Osteocyte (in vitro differentiated cells): ENCODE results near the gene HIVEP2. TPM values are rescaled to one million over a fixed set of nuclear protein-coding genes. Genes with fewer than 3 reads are reported as not detected.
A peak's percentile ranks its signal among the peaks of the same experiment; 100 is the strongest.

Experiments
- DNase-seq: peaks from one replicate; pipeline ENCODE4 v3.0.0; 2021; ENCODE audit warnings: mixed read lengths; ENCODE audit not compliant: unreplicated experiment; ENCODE audit errors: extremely low spot score
- H3K27ac Mint-ChIP-seq: one replicate; pipeline ENCODE4 v1.8.0; 2021; ENCODE audit warnings: mild to moderate bottlenecking, mixed read lengths; ENCODE audit not compliant: unreplicated experiment
- H3K27me3 Mint-ChIP-seq: one replicate; pipeline ENCODE4 v1.8.0; 2021; ENCODE audit warnings: mixed read lengths; ENCODE audit not compliant: unreplicated experiment
- H3K36me3 Mint-ChIP-seq: one replicate; pipeline ENCODE4 v1.8.0; 2021; ENCODE audit warnings: mixed read lengths; ENCODE audit not compliant: unreplicated experiment
- H3K4me1 Mint-ChIP-seq: one replicate; pipeline ENCODE4 v1.8.0; 2021; ENCODE audit warnings: mixed read lengths; ENCODE audit not compliant: unreplicated experiment
- H3K4me3 Mint-ChIP-seq: one replicate; pipeline ENCODE4 v1.8.0; 2021; ENCODE audit warnings: mild to moderate bottlenecking, moderate library complexity, mixed read lengths; ENCODE audit not compliant: unreplicated experiment
- H3K9me3 Mint-ChIP-seq: one replicate; pipeline ENCODE4 v1.8.0; 2021; ENCODE audit warnings: mixed read lengths; ENCODE audit not compliant: unreplicated experiment
- total RNA-seq: library from RNA; stranded (reverse); gene quantifications from 2 replicates; pipeline ENCODE4 v1.2.1, GENCODE V29; 2021
- TF ChIP-seq, protein P1 (sequence below): fragments of 200-600 bp; sonication (generic); IDR thresholded peaks from 2 replicates; pipeline ENCODE4 v1.5.0; 2021; ENCODE audit warnings: antibody characterized with exemption, mild to moderate bottlenecking, moderate library complexity

The HIVEP2 gene
- total RNA-seq, 1 donor from 2014 or later = 39.2 TPM

DNA sequence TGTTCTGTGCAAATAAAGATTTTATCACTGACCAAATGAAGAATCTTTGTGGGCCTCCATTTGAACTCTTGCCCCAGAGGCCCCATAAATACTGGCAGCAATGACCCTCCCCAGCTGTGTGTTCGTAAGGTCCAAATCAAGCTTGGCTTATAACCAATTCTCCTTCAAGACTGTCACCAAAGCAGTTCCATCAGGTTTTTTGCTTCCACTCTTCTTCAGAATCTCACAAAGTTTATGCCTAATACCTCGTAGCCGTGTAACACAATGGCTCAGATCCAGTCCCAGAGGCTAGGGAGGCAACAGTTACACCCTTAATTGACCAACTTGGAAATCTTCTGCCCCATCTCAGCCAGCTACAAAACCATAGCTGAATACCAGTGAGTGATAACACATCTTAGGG, 120.5 kb downstream of the HIVEP2 start:
- no peak overlapping the region for H3K4me3 Mint-ChIP-seq
- no peak overlapping the region for H3K27ac Mint-ChIP-seq
- H3K36me3 Mint-ChIP-seq = peaks cover 10% of the 10 kb centered on the region
- H3K9me3 Mint-ChIP-seq = no peaks in the 10 kb centered on the region
- TF ChIP-seq, protein P1, sequence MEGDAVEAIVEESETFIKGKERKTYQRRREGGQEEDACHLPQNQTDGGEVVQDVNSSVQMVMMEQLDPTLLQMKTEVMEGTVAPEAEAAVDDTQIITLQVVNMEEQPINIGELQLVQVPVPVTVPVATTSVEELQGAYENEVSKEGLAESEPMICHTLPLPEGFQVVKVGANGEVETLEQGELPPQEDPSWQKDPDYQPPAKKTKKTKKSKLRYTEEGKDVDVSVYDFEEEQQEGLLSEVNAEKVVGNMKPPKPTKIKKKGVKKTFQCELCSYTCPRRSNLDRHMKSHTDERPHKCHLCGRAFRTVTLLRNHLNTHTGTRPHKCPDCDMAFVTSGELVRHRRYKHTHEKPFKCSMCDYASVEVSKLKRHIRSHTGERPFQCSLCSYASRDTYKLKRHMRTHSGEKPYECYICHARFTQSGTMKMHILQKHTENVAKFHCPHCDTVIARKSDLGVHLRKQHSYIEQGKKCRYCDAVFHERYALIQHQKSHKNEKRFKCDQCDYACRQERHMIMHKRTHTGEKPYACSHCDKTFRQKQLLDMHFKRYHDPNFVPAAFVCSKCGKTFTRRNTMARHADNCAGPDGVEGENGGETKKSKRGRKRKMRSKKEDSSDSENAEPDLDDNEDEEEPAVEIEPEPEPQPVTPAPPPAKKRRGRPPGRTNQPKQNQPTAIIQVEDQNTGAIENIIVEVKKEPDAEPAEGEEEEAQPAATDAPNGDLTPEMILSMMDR = no peak
- no peaks in the 10 kb centered on the region for H3K27me3 Mint-ChIP-seq
- no peak for DNase-seq
- peaks cover 67% of the 10 kb centered on the region for H3K4me1 Mint-ChIP-seq

DNA sequence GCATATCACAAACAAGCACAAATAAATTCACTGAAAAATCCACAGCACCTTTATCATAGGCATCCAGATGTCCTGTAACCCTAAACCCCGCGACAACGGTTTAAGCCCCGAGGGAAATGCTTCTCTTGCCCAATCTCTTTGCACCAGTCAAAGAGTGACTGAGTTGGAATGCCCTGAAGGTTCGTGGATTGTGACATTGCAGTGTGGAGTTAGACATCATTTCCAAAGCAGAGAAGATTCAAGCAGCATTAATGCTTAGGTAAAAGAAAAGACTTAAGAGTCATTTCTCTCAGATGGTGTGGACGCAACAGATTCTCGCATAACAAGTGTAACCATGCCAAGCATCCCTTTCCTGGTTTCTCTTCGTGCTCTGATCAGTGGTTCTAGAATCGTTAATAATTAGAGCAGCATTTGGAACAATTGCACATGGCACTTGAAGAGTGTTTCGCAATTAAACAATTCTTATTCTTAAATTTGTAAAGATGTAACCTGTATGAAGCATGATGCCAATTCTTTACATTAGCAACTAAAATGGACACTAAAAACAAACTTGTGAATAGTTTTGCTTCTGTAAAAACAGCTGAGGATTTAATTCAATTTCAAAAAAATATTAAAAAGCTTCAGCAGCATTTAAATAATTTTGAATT, 121.6 kb downstream of the HIVEP2 start:
- no peak for DNase-seq
- H3K9me3 Mint-ChIP-seq = no peaks in the 10 kb centered on the region
- no peaks in the 10 kb centered on the region for H3K27me3 Mint-ChIP-seq
- TF ChIP-seq, protein P1 = no peak
- H3K27ac Mint-ChIP-seq = no peak overlapping the region
- peaks cover 6% of the 10 kb centered on the region for H3K36me3 Mint-ChIP-seq
- H3K4me3 Mint-ChIP-seq = no peak overlapping the region
- peaks cover 69% of the 10 kb centered on the region for H3K4me1 Mint-ChIP-seq

DNA sequence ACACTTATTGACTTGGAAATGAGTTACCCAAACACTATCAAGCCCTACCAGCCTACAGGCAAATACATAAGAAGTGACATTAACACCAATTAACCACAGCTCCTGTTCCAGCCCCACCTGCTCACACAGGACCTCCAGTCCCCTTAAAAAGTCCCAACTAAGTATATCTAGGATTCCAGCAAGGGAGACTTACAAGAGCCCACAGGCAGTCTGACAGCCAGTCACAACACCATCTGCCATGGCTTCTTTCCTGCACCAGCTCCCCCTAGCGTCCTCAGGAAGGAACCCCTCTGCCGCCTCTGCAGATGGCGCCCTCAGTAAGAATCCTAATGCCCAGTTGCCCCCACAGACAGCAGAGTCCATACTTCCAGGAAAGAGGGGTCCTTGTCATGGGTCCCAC, 122.1 kb downstream of the HIVEP2 start:
- DNase-seq = no peak
- TF ChIP-seq, protein P1 = peak; percentile 41
- Mint-ChIP-seq H3K9me3 (no peaks in the 10 kb centered on the region), H3K27me3 (no peaks in the 10 kb centered on the region), H3K36me3 (peaks cover 6% of the 10 kb centered on the region), H3K4me1 (peaks cover 68% of the 10 kb centered on the region), H3K27ac (no peak overlapping the region), H3K4me3 (no peak overlapping the region)

DNA sequence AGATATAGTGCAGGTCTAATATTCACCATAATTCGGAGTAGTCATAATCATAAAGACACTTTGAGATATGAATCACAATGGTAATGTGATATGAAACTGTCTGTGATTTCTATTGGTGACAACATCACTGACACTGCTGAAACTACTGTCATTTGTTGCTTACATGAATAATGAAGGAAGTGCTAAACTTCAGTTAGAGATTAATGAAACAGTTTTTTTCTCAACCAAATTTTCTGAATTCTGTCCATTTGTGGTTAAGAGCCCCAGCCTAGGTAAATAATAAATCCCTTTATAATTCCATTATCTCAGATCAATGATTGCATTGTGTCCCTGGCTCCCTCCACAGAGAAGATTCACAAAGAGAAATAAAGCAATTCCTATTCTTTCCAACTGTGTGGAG, 122.6 kb downstream of the HIVEP2 start:
- Mint-ChIP-seq H3K9me3 (peaks cover 2% of the 10 kb centered on the region), H3K27ac (peak overlapping the region; percentile 20), H3K27me3 (no peaks in the 10 kb centered on the region), H3K4me3 (no peak overlapping the region), H3K36me3 (peaks cover 6% of the 10 kb centered on the region), H3K4me1 (peaks cover 67% of the 10 kb centered on the region)
- no peak for DNase-seq
- TF ChIP-seq, protein P1 = no peak

DNA sequence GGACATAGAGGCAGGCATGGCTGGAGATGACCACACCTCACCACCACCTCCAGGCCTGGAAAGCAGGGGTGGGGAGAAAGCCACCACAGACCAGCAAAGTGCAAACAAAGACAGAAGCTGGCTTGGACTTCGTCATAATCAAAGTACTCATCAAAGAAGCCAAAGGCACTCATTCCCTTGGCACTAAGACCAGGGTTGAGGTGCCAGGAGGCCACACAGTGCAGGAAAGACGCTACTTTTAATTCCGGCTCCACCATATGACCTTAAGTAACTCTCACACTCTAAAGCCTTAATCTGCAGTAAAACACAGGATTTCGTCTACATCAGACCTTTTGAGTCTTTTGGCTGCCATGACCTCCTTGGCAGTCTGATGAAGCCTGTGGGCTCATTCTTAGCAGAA, 123.1 kb downstream of the HIVEP2 start:
- TF ChIP-seq, protein P1 = no peak
- Mint-ChIP-seq H3K27me3 (no peaks in the 10 kb centered on the region), H3K4me3 (no peak overlapping the region), H3K9me3 (peaks cover 5% of the 10 kb centered on the region), H3K27ac (peak overlapping the region; percentile 38), H3K4me1 (peaks cover 67% of the 10 kb centered on the region), H3K36me3 (peaks cover 6% of the 10 kb centered on the region)
- DNase-seq = no peak
